ENCODE results near the gene PSG1.
"Not testable (repeated sequence)": the region's sequence is repeated elsewhere in the genome, so short reads cannot be mapped to it uniquely, and the experiment has no call there.

DNA sequence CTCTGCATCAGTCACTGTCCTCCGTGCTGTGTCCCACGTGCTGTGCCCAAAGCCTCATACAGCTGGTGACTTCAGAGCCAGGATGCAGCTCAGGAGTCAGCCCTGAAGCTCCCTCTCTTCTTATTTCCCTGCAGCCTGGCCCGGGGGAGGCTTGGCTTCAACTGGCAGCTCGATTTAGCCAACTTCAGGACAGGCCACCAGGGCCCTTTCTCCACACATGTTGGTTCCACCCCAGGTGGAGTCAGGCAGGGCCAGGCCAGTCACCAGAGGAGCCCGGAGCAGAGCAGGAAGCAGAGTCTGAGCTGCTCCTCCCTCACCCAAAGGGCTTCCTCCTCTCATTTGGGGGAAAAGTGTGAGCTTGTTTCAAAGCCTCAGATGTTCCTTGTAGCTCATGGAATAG lies 26.6 kb upstream of the PSG1 start:
- TF ChIP-seq, protein P1, sequence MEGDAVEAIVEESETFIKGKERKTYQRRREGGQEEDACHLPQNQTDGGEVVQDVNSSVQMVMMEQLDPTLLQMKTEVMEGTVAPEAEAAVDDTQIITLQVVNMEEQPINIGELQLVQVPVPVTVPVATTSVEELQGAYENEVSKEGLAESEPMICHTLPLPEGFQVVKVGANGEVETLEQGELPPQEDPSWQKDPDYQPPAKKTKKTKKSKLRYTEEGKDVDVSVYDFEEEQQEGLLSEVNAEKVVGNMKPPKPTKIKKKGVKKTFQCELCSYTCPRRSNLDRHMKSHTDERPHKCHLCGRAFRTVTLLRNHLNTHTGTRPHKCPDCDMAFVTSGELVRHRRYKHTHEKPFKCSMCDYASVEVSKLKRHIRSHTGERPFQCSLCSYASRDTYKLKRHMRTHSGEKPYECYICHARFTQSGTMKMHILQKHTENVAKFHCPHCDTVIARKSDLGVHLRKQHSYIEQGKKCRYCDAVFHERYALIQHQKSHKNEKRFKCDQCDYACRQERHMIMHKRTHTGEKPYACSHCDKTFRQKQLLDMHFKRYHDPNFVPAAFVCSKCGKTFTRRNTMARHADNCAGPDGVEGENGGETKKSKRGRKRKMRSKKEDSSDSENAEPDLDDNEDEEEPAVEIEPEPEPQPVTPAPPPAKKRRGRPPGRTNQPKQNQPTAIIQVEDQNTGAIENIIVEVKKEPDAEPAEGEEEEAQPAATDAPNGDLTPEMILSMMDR (IDR thresholded peaks at IDR 0.05; ENCODE audit: poor library complexity) = not testable (repeated sequence)
- TF ChIP-seq EZH2 (IDR thresholded peaks at IDR 0.05; ENCODE audit: borderline replicate concordance); EZH2phosphoT487 (IDR thresholded peaks at IDR 0.05; ENCODE audit: low read depth, severe bottlenecking, unreplicated experiment): not testable (repeated sequence)

All from hepatocyte (in vitro differentiated cells).